Measurements from ENCODE around the gene SPEG.

DNA sequence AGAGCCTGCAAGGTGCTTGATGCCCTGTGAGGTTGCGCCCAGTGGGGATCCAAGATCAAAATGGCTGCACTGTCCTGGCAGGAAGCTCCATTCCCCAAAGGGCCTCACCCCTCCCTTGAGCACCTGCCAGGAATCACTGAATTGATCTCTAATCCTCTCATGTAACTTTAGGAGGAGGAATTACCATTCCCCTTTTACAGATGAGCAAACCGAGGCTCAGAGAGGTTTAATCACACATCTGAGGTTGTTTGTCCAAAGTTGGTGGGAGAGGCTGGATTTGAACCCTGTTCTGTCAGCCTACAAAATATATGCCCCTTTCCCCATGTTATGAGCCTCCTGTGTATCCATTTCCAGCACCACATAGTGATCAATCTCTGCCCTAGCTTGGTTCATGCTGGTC lies 90.2 kb downstream of the SPEG start:
- TF ChIP-seq, protein P1, sequence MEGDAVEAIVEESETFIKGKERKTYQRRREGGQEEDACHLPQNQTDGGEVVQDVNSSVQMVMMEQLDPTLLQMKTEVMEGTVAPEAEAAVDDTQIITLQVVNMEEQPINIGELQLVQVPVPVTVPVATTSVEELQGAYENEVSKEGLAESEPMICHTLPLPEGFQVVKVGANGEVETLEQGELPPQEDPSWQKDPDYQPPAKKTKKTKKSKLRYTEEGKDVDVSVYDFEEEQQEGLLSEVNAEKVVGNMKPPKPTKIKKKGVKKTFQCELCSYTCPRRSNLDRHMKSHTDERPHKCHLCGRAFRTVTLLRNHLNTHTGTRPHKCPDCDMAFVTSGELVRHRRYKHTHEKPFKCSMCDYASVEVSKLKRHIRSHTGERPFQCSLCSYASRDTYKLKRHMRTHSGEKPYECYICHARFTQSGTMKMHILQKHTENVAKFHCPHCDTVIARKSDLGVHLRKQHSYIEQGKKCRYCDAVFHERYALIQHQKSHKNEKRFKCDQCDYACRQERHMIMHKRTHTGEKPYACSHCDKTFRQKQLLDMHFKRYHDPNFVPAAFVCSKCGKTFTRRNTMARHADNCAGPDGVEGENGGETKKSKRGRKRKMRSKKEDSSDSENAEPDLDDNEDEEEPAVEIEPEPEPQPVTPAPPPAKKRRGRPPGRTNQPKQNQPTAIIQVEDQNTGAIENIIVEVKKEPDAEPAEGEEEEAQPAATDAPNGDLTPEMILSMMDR (conservative IDR thresholded peaks at IDR 0.05; ENCODE audit: low read depth, low read length), result no peak
- no peak for TF ChIP-seq EZH2 (IDR thresholded peaks at IDR 0.05; ENCODE audit: low read length, unreplicated experiment)
- TF ChIP-seq EZH2phosphoT487 (IDR thresholded peaks at IDR 0.05; ENCODE audit: borderline replicate concordance, low read length), result no peak

Measured in PC-3 (cell line).